Endometrial microvascular endothelial cells (primary cell): ENCODE measurements around the gene TMED4. TPM values are rescaled to one million over a fixed set of nuclear protein-coding genes. Genes with fewer than 3 reads are reported as not detected.

ENCODE experiments used
- in situ Hi-C: cut with HindIII; loops from 2 replicates; pipeline ENCODE4 v1.10.0; 2017; ENCODE audit warnings: low sequenced_read_pairs, low pct_unique_long_range_greater_than_20kb; ENCODE audit errors: inconsistent ontology term
- total RNA-seq: library from RNA; depleted of rRNA; stranded (reverse); fragments of >200 nt; gene quantifications from one replicate; pipeline ENCODE4 v1.2.3, GENCODE V29; 2015; ENCODE audit errors: inconsistent ontology term

TMED4 gene
- 141 TPM for total RNA-seq

GRCh38 chr7:44581879-44582603, at the start of gene TMED4:
TMED4 (minus strand) TSS chr7:44582231; CDS start chr7:44582206, 25 bp downstream.
- in situ Hi-C loops, result no loop called here

GRCh38 chr7:44631458-44632115, 49.6 kb upstream of the TMED4 start:
- in situ Hi-C loops, result no loop called here

- in situ Hi-C loops, result no loop called here
These were observed 48.9 kb upstream of the TMED4 start for GRCh38 chr7:44630792-44631457.

GRCh38 chr7:44629829-44630522, 47.9 kb upstream of the TMED4 start:
- in situ Hi-C loops, result no loop called here

- in situ Hi-C loops, result no loop called here
These were observed 44.6 kb upstream of the TMED4 start for GRCh38 chr7:44626620-44627019.

- in situ Hi-C loops, result no loop called here
These were observed 43.8 kb upstream of the TMED4 start for GRCh38 chr7:44625526-44626471.

- in situ Hi-C loops, result no loop called here
These were observed 42.3 kb upstream of the TMED4 start for GRCh38 chr7:44624318-44624717.

GRCh38 chr7:44622342-44623151, 40.5 kb upstream of the TMED4 start:
- in situ Hi-C loops, result no loop called here

- in situ Hi-C loops, result no loop called here
These were observed 39.7 kb upstream of the TMED4 start for GRCh38 chr7:44621750-44622103.

GRCh38 chr7:44621034-44621749, 39.2 kb upstream of the TMED4 start:
- in situ Hi-C loops, result no loop called here

GRCh38 chr7:44618753-44619152, 36.7 kb upstream of the TMED4 start:
- in situ Hi-C loops, result no loop called here

GRCh38 chr7:44618045-44618444, 36.0 kb upstream of the TMED4 start:
- in situ Hi-C loops, result no loop called here

GRCh38 chr7:44617225-44617890, 35.3 kb upstream of the TMED4 start:
- in situ Hi-C loops, result no loop called here

- in situ Hi-C loops, result no loop called here
These were observed 34.5 kb upstream of the TMED4 start for GRCh38 chr7:44616545-44616944.

GRCh38 chr7:44615793-44616192, 33.8 kb upstream of the TMED4 start:
- in situ Hi-C loops, result no loop called here

- in situ Hi-C loops, result no loop called here
These were observed 33.1 kb upstream of the TMED4 start for GRCh38 chr7:44615149-44615611.

GRCh38 chr7:44609829-44610228, 27.8 kb upstream of the TMED4 start:
- in situ Hi-C loops, result no loop called here
